GM19043 (cell line): ENCODE data around the gene CGNL1.

ENCODE experiments used
- ATAC-seq: cut with Tn5 transposase; IDR thresholded peaks from one replicate; pipeline ENCODE4 v1.9.1; 2021; ENCODE audit warnings: low read depth; ENCODE audit not compliant: unreplicated experiment

The CGNL1 gene

DNA sequence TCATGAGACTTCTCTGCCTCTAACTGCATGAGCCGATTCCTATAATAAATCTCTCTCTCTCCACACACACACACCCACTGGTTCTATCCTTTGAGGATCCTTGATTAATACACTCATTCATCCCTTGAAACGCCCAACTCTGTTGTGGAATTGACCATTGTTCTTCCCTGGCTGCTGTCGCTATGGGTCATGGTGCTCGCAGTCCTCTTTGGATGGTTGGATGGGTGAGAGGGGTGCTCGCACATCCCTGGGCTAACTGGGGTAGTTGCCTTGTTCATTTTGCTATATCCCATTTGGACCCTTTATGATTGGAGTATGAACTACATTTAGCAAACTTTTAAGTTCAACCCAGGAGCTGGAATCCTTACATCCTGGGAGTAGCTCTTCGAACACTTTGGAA is 181.5 kb downstream of the CGNL1 start:
- no peak for ATAC-seq

DNA sequence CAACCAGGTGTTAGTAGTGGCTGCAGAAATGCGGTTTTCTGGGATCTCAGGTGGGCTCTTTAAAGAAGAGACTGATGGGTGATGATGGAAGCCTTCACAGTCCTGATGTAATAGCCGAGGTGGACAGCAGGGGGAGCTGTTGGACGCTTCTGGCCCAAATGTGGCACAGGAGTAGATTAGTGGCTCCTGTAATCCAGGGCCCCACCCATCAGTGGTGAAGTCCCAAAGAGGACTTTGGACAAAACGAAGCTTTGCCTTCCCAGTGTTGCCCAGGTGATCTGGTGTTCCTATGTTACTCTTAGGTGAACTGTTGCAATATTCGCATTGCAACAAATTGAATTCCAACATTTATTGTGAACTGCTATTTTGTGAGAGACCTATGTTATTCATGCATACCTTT is 183.6 kb downstream of the CGNL1 start:
- no peak for ATAC-seq

DNA sequence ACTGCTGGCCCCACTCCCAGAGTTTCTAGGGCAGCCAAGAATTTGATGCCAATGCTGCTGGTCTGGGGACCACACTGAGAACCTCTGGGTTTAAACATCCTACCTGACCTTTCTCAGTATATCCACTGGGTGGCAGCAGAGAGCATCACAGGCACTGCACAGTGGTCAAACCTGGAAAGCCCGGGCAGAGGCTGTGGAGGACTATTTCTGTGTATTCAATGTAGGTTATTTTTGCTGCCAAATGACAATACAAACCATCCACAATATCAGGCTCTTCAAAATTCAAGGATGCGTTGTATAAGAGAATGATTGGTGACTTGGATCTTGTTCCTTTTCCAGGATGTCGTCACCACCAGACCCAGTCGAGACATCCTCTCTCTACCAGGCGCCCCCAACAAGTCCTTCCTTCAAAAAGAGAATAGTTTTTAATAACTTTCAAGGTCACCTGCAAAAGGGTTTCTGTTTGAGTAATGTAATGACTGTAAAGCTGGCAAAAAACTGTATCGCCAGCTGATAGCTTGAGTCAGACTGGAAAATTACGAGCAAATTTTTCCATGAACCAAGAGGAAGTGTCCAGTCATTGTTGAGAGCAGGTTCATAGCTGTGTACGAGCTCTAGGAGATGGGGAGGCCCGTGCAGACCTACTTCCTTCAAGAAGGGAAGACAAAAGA is 184.9 kb downstream of the CGNL1 start:
- peak; percentile 83 for ATAC-seq

GRCh38 chr15:57562196-57562769 is 186.0 kb downstream of the CGNL1 start:
- ATAC-seq: no peak

DNA sequence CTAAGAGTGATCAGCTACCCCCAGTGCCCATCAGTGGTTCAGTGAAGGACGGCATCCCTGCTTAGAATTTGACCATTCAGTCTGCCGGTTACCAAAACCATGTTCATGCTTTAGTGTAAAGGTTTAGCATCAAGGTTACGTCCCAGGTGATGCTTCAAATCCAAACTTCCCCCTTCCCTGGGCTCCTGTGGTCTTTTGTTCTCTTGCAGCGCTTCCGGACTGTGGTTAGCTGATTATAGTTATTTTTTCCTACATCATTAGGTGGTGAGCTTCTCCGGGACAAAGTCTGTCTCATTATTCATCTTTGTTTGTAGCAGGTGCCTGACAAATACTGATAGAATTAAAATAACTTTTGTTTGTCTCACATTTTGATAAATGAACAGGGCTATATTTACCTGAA is 187.1 kb downstream of the CGNL1 start:
- no peak for ATAC-seq

DNA sequence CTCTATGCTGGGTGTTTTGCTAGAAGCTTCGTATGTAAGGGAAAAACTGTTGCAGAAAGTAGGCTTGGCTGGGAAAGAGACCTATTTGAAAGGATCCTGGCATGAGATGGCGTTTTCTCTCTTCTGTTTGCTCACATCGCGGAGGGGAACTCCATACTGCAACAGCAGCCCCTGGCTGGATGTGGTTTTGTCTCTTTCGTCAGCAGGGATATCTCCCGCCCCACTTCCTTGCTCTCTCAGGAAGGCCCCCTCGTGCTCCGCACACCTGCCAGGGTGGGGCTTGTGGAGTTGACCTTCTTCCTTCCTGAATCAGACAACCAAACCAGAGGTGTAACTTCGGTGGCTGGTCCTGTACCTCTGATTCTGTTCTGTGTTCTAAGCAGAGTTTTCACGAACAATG is 189.0 kb downstream of the CGNL1 start:
- no peak for ATAC-seq

- ATAC-seq: no peak
These were observed 190.5 kb downstream of the CGNL1 start for GRCh38 chr15:57566834-57567233.

- no peak for ATAC-seq
These were observed 191.6 kb downstream of the CGNL1 start for GRCh38 chr15:57567891-57568290.

DNA sequence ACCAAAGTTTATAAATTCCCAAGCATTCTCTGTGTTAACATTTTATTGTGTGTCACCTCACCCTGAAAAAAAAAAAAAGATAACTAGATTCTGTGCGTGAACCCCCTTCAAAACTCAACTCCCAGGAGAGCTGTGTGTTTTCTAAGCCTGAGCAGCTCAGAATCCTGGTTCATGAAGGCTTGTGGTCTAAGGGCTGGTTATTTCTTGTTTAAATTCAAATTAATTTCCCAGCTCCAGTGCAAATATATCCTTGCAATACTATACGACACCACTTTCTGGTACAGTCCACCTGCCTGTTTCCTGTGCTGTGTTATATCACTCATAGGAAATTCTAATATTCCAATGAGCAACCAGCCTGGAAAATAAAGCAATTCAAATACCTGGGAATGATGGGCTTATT is 192.0 kb downstream of the CGNL1 start:
- no peak for ATAC-seq

GRCh38 chr15:57570340-57570739 is 194.0 kb downstream of the CGNL1 start:
- ATAC-seq: no peak

- no peak for ATAC-seq
These were observed 194.7 kb downstream of the CGNL1 start for GRCh38 chr15:57570994-57571393.

DNA sequence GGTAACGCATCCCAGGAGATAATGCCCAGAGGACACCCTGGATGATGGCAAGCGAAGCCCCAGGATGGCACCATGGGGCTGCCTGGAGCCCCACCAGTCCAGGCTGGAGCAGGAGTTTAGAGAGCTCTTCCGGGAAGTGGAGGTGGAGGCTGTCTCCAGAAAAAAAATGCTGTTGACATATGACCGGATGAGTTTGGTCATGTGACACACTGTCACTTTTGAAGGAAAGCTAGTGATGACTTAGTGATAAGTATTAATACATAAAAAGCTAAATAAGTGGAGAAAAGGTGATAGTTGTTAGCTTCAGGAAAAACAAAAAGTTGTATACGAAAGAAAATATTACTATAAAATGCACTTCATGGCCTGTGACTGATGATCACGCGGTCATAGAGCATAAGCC is 195.4 kb downstream of the CGNL1 start:
- no peak for ATAC-seq

GRCh38 chr15:57572468-57572867 is 196.2 kb downstream of the CGNL1 start:
- ATAC-seq: no peak

DNA sequence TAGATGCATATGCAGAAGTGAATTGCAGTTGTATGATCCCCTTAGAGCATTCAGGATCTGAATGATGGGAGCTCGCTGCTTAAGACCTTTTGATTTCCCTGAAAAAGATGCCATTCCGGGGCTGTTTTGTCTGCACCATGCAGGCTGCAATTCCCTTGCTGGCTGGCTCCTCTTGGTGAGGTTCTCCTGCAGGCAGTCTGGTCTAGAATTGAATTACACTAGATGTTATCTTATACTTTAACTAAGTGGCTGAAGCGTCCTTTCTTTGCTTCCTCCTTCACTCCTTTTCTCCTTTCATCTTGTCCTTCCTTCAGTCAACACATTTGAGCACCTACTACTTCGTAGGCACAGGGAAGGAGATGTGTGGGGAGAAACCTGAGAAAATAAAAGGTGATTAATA is 196.8 kb downstream of the CGNL1 start:
- ATAC-seq: no peak

DNA sequence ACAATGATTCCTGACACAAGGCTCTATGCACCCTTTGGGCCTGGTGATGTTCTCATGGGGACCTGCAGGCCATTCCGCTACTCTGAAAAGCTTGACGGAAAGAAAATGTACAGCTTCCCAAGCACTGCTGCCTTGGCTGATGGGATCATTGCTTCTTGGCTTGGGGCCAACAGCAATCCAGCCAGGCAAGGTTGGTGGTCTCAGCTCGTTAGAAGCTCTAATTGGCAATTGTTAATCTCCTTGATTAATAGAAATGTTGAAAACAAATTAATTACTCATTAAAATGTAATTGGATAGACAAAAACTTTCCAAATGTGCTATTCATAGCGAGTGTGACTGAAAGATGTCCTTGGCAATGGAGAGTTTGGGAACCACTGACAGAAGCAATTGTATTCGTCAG is 199.1 kb downstream of the CGNL1 start:
- no peak for ATAC-seq

- no peak for ATAC-seq
These were observed 202.1 kb downstream of the CGNL1 start for GRCh38 chr15:57578288-57578900.

- ATAC-seq: no peak
These were observed 204.1 kb downstream of the CGNL1 start for GRCh38 chr15:57580428-57580827.

GRCh38 chr15:57580866-57581265 is 204.6 kb downstream of the CGNL1 start:
- ATAC-seq: no peak

DNA sequence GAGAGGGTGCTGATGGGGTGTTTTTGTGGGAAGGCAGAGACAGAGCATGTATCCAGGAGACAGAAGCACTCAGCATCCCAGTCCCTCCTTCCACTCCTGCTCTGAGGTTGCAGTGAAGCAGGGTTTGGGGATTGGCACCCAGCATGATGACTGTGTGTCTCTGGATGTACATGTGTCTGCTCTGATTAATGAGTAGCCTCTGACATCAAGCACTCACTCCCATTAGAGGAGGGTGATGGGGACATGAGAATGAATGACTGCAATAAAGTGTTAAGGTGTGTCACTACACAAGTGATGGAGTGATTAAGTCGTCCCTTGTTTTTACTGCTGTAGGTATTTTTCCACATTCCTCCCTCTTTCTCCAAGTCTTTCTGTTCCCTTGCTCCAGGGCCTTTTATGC is 205.8 kb downstream of the CGNL1 start:
- ATAC-seq: no peak

DNA sequence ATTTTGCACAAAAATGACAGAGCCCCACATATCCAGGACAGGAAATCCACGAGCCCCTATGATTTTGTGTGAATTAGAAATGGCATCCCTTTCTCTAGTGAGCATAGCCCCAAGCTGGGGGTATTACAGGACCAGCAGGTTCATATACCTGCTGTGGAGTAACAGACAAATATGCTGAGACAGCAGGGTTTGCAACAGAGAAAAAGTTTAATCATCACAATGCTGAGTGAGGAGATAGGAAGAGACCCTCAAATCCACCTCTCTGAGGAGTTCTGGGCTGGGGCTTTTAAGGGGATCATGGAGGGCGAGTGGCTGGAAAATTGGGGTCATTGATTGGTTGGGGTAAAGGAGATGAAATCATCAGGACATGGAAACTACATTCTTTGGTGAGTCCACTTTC is 207.0 kb downstream of the CGNL1 start:
- ATAC-seq: no peak

DNA sequence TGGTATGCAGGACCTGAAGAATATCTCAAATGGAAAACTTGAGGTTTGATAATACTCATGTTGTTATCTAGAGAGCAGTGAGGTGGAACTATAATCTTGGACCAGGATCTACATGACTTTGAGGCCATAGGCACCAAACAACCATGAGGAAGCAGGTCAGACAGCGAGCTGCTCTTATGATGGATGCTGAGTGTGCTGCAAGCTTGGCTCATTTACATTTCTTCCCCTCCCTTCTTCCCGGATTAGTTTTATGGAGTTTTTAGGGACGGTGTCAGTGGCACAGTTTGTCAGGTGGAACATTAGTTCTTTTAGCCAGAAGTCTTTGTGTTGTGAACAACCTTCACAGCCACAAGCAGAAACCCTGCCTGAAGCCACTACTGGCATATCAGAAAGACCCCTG is 207.4 kb downstream of the CGNL1 start:
- ATAC-seq: no peak

DNA sequence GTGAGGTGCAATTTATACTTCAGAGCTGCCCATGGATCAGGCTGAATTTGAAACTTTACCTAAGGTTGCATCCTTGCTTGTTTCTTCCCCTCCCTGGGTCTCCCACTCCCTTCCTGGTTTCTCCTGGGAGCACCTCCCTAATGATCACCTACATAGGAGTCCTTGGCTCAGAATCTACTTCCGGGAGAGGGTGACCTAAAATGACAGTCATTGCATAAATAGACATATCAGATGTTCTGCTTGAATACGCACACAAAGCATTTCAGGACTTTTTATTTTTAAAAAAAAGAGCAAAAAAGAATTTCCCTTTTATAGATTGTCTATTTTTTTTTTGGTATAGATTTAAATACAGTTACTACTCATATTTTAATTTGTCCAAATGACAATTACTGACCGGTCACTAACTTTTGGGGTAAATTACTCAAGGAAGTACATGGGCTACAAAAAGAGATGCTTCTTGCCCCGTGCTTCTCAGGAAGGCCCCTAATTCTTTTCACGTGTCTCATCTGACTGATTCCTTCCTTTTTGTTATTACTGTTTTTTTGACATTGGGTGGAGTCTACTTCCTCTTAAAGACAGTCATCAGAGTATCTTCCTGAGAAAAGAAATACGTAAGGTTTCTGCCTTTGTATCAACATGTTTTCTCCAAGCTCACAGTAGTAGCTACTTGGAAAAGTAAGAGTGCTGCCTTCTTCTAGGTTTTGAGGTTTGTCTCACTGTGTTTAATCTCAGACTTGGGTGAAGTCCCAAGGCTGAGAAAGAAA is 210.5 kb downstream of the CGNL1 start:
- ATAC-seq: no peak
